Epithelial cell of alveolus of lung (primary cell): ENCODE data around the gene CLIC2. TPM values are rescaled to one million over a fixed set of nuclear protein-coding genes. Genes with fewer than 3 reads are reported as not detected.

Experiments
- total RNA-seq: library from RNA; depleted of rRNA; stranded (reverse); fragments of >200 nt; gene quantifications from 2 replicates; pipeline ENCODE4 v1.2.1, GENCODE V29; 2015

CLIC2 gene
- total RNA-seq = 0.39 and 0.88 TPM in 2 replicates

GRCh38 chrX:155334486-155335336 is at the start of gene CLIC2:
Gene CLIC2 (minus strand): TSS chrX:155334614. CDS start chrX:155334427, 187 bp downstream.

DNA sequence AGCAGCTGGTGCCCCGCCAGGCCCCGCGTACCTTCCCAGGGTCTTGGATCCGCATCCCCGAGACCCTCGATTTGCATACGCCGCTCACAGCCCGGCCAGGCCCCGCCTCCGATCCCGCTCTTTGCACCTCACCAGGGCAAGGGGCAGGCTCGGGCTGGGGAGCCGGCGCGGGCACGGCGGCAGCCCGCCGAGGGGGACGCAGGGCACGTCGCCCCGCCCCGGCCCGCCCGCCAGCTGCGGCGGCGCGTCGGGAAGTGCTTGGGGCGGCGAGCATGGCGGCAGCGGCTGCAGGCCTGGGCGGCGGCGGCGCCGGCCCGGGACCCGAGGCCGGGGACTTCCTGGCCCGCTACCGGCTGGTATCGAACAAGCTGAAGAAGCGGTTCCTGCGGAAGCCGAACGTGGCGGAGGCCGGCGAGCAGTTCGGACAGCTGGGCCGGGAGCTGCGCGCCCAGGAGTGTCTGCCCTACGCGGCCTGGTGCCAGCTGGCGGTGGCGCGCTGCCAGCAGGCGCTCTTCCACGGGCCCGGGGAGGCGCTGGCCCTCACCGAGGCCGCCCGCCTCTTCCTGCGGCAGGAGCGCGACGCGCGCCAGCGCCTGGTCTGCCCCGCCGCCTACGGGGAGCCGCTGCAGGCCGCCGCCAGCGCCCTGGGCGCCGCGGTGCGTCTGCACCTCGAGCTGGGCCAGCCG is 47.6 kb upstream of the CLIC2 start, which contains the start of gene F8A2:
TSS of gene F8A2 (plus strand) at position 253 of the 686 bp plus-strand sequence. CDS start at position 273, 20 bp downstream.

GRCh38 chrX:155263854-155264628 is 70.4 kb downstream of the CLIC2 start, which contains the start of gene RAB39B:
Gene RAB39B (minus strand): TSS chrX:155264491. CDS start chrX:155264288, 203 bp downstream.

Other genes starting within 250 kb of the CLIC2 start
- 44.5 and 51.5 TPM in 2 replicates for gene VBP1, start 118.2 kb downstream of the CLIC2 start, total RNA-seq
- gene RAB39B, start 70.1 kb downstream of the CLIC2 start, total RNA-seq = 1.7 TPM in 1 of 2 replicates, not detected in the other
- gene F8A2, start 47.5 kb upstream of the CLIC2 start, total RNA-seq = not detected in 2 replicates
- gene F8A3, start 124.0 kb upstream of the CLIC2 start, total RNA-seq = 2.2 TPM in 1 of 2 replicates, not detected in the other